GM10248 (cell line): ENCODE data around the gene USP49.
"Not testable (repeated sequence)": the region's sequence is repeated elsewhere in the genome, so short reads cannot be mapped to it uniquely, and the experiment has no call there.

ENCODE experiments used
- CTCF ChIA-PET: fragments of 300-600 bp; sonication (Branson Sonifier 250); formaldehyde crosslinking; extraction: SDS; loops from one replicate; lab custom pipeline; 2021; ENCODE audit warnings: antibody characterized with exemption; lab: Yijun Ruan, JAX
- POLR2A ChIA-PET: fragments of 350-650 bp; sonication (Branson Sonifier 250); formaldehyde crosslinking; extraction: SDS; loops from one replicate; lab custom pipeline; 2020; ENCODE audit warnings: antibody characterized with exemption; lab: Yijun Ruan, JAX
- DNase-seq: peaks from one replicate; pipeline ENCODE4 v3.0.0; 2012; ENCODE audit errors: extremely low spot score
- TF ChIP-seq, protein P1 (sequence below): IDR thresholded peaks from 2 replicates; pipeline ENCODE4 v1.5.1; 2012; ENCODE audit warnings: mild to moderate bottlenecking, low read depth; ENCODE audit errors: extremely low read depth, missing control alignments, control extremely low read depth

The USP49 gene

DNA sequence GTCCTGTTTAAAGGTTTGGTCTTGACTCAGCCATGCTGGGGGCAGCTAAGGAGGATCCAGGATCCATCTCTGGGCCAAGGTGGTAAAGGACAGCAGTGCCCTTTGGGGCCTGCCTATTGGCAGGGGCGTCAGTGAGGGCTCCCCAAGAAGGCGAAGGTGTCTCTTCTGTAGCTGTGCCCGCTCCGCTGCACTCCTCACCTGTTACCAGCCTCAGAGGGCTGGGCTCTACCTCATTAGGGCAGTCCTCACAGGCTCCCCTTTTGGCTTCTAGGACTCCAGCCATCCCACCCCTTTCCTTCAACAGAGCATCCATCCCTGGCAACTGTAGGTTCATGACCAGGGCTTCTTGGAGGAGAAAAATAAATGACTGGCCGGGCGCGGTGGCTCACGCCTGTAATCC is 125.8 kb downstream of the USP49 start:
- TF ChIP-seq, protein P1, sequence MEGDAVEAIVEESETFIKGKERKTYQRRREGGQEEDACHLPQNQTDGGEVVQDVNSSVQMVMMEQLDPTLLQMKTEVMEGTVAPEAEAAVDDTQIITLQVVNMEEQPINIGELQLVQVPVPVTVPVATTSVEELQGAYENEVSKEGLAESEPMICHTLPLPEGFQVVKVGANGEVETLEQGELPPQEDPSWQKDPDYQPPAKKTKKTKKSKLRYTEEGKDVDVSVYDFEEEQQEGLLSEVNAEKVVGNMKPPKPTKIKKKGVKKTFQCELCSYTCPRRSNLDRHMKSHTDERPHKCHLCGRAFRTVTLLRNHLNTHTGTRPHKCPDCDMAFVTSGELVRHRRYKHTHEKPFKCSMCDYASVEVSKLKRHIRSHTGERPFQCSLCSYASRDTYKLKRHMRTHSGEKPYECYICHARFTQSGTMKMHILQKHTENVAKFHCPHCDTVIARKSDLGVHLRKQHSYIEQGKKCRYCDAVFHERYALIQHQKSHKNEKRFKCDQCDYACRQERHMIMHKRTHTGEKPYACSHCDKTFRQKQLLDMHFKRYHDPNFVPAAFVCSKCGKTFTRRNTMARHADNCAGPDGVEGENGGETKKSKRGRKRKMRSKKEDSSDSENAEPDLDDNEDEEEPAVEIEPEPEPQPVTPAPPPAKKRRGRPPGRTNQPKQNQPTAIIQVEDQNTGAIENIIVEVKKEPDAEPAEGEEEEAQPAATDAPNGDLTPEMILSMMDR: no peak
- POLR2A ChIA-PET: no interaction called here
- CTCF ChIA-PET: interaction anchor here (0.6 to 4.0 kb wide), 5 partner anchors 18 to 275 kb away, joined by 3 to 22 read pairs (median 3); partner anchors contain the start of gene TOMM6
- no peak for DNase-seq

DNA sequence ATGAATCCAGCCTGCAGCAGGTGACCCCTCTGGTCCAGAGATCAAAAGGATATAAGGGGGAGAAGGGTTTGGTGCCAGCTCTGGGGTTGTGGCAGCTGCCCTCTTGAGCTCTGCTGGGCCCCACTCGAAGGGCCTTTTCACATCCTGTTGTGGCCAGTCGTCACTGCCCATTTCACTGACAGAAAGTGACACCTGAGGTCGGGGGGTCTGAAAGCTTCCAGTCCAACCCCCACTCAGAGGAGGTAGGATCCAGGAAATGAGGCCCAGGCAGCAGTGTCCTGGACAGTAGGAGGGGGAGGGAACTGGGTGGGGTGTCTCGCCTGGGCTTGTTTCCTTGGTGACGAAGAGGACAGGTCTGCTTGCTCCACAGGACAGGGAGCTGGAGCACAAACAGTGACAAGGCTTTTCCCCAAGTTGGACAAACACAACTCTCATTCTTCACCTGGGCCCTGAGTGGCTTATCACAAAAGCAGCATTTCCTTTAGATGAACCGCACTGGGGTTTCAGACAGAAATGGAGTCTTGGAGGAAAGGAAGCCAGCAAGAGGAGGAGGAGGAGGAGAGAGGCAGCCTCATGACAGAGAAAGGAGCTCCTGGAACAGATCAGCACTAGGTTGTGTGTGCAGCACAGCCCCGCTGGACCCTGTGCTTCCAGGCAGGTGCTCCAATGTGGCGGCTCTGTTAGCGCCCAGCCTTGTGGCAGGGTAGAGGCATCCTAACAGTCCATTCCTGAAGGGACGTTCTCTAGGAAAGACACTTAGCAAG is 126.4 kb downstream of the USP49 start:
- TF ChIP-seq, protein P1: no peak
- ChIA-PET POLR2A (no interaction called here), CTCF (interaction anchor here (0.6 to 4.0 kb wide), 10 partner anchors 9 to 275 kb away, joined by 3 to 22 read pairs (median 3); partner anchors contain the start of genes PGC and TOMM6)
- no peak for DNase-seq

DNA sequence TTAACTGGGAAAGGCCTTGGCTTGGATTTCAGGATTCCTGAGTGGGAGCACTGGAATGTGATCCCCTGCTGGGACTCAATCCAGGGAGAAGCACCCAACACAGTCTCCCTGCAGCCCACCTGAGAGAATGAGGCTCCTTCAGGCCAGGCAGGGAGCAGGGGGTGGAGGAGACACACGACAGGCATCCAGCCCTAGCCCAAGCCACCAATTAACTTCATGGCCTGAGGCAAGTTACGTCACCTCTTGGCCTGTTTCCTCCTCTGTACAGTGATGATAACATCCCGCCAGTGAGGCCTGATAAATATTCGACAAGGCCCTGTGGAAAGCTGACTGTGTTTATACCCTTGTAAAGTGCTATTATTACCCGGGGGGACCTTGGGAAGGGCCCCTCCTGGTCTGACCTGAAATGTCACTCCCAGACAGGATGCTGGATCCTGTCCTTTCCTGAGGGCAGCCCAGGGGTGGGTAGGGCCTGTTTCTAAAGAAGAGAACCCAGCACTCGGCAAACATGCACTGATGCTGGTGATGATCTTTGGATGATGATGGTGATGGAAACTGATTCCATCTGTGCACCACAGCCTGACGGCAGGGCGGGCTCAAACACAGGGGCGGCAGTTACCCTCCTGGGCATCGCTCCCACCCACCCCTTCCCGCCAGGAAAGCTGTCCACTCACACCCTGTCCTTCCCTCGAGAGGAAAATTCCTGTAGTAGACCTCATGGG is 127.9 kb downstream of the USP49 start:
- DNase-seq: no peak
- CTCF ChIA-PET: interaction anchor here (0.9 to 4.0 kb wide), 9 partner anchors 8 to 399 kb away, joined by 3 to 22 read pairs (median 4); partner anchors contain the start of genes PGC and TOMM6

DNA sequence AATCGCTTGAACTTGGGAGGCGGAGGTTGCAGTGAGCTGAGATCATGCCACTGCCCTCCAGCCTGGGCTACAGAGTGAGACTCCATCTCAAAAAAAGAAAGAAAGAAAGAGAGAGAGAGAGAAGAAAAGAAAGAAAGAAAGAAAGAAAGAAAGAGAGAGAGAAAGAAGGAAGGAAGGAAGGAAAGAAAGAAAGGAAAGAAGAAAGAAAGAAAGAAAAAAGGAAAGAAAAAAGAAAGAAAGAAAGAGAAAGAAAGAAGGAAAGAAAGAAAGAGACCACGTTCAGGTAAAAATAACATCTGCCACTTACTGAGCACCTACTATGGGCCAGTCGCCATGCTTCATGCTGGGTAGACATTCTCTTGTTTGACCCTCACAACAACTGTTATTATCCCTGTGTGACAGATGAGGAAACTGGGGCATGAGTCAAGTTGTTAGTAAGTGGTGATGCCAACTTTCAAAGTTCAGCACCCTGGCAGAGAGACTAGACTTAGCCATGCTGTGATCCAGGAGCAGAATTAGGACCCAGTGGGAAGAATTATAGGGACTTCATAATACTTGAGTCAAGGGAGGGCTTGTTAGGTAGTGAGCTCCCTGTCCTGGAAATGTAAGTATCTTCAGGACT is 129.0 kb downstream of the USP49 start:
- DNase-seq, POLR2A ChIA-PET: not testable (repeated sequence)
- CTCF ChIA-PET: interaction anchor here (0.9 to 1.5 kb wide), 4 partner anchors 9 to 398 kb away, joined by 3 to 4 read pairs (median 3); no protein-coding TSS in a partner anchor

More for the DNA sequence above, 127.9 kb downstream of the USP49 start:
- POLR2A ChIA-PET: no interaction called here
- TF ChIP-seq, protein P1: no peak

DNA sequence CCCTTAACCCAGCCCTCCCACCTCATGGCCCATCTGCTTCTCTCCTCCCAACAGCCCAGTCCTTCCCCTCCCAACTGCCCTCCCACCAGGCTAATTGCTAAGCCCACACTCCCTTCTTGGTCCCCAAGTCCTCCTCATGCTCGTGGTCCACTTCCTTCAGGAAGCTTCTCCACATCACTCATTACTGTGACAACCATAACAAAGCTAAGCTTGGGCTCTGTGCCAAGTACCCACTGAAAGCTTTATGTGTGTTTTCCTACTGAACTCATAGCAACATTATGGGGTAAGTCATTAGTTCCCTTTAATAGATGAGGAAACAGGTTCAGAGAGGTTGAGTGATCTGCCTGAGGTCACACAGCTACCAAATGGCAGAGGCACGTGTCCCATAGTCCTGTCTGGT is 131.7 kb downstream of the USP49 start:
- TF ChIP-seq, protein P1: no peak
- POLR2A ChIA-PET: no interaction called here
- CTCF ChIA-PET: interaction anchor here (0.7 to 1.0 kb wide), 2 partner anchors 14 to 23 kb away, joined by 3 to 4 read pairs; no protein-coding TSS in a partner anchor
- DNase-seq: no peak

DNA sequence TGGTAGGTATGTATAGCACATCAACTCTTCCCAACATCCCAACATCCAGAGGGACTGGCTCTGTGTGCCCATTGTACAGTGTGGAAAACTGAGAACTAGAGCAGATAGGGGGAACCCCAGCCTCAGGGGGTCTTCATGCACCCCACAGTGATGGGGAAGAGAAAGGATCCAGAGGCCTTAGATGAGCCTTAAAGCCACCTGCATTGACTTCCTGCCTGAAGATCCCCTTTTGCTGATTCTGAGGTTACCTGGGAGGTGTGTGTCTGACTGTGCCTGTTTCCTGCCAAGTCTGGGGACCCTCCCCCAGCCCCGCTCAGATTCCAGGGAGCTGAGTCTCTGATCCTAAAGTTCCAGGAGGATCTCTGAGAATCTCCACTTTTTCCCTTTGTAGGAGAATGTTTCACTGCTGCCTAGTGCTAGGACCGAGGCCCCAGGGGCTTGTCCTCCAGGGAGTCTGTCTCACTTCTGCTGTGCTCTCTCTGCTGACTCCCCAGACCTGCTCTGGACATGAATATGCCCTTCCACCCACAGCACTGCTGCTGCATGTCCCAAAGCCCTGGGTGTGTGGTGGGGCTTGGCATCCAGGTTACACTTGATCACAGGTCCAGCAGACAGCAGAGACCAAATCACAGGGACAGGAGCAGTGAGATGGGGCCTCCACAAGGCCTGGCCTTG is 135.1 kb downstream of the USP49 start:
- TF ChIP-seq, protein P1: no peak
- DNase-seq: no peak
- CTCF ChIA-PET: interaction anchor here (1.0 to 1.6 kb wide), 3 partner anchors 8 to 17 kb away, joined by 3 to 5 read pairs (median 4); no protein-coding TSS in a partner anchor
- POLR2A ChIA-PET: no interaction called here
